HT1080 (cell line): ENCODE results near the gene HDHD2. TPM values are rescaled to one million over a fixed set of nuclear protein-coding genes. Genes with fewer than 3 reads are reported as not detected.

ENCODE experiments used
- DNase-seq: peaks from one replicate; pipeline ENCODE4 v3.0.0-alpha.2; 2015; ENCODE audit warnings: low read depth
- total RNA-seq: library from RNA; depleted of rRNA; stranded (reverse); fragments of >200 nt; shearing (Covaris generic); gene quantifications from 2 replicates; pipeline ENCODE4 v1.2.3, GENCODE V29; 2014

HDHD2 gene
- total RNA-seq, 1 experiment from 2014 or later, result 20.3 TPM

DNA sequence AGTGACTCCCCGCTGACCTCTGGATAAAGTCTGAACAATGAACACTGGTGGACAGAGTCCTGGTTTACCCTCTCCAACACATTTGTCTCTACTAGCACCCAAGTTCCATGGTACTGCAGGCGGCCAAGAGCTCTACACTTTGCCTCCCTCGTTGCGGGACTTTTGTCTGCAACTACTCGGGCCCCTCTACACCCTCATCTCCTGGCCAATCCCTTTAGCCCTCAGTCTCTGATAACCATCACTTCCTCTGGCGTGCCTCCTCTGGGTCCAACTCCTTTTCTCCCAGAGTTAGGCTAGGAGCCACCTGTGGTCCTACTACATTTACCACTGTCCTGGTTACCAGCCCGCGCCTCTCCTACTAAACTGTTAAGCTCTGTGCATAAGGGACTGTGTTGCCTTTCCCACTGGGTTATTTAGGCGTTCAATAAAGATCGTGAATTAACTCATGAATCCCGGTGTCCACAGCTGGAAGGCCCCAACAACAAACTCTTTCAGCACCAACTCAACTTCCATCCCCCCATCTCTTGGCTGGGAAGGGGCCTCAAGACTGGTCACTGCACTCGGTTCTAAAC is 757 bp downstream of the HDHD2 start:
- DNase-seq, result no peak

DNA sequence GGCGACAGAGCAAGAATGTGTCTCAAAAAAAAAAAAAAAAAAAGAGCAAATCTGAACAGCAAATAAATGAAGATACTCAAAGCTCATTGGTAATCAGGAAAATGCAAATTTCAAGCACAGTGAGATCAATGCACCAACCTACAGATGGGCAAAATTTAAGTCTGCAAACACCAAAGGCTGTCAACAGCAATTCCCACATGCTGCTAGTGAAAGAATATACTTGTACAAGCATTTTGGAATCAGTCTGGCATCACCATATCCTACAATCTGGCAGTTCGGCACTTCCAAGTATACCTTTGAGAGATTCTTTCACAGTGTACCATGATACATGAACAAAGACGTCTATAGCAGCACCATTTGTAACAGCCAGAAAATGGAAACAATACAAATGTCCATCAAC is 4.1 kb downstream of the HDHD2 start:
- no peak for DNase-seq

DNA sequence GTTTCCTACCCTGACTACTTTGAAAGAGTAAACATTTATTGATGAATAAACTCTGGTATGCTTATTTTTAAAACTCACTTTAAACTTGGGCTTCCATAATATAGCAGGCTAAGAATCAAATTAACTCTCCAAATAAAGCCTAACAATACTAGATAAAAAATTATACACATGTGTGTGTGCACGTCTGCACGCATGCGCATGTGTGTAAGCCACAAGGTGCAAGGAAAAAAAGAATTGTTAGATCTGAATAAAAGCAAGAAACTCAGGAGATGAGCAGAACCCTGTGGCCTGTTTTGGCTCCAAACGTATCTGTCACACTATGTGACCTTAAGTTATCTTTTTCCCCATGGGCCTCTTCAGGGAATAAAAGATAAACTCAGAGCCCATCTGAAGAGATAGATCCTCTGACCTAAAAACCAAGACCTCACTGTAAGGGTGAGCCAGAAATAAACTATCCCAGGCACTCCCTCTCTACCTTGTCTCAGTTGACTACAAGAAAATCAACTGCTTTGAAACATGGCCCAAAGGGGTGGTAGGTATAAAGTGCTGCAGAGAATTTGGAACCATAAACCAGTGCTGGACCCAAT is 6.3 kb downstream of the HDHD2 start:
- no peak for DNase-seq

DNA sequence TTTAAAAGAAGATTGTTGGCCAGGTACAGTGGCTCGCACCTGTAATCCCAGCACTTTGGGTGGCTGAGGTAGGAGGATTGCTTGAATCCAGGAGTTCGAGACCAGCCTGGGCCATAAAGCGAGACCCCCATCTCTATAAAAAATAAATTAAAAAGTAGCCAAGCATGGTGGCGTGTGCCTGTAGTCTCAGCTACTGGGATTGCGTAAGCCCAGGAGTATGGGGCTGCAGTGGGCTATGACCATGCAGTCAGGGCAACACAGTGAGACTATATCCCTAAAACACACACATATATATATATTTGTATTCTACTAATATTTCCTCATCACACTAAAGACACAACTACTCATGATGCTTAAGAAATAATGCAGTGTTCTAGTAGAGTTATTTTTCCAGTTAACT is 7.1 kb downstream of the HDHD2 start:
- no peak for DNase-seq

DNA sequence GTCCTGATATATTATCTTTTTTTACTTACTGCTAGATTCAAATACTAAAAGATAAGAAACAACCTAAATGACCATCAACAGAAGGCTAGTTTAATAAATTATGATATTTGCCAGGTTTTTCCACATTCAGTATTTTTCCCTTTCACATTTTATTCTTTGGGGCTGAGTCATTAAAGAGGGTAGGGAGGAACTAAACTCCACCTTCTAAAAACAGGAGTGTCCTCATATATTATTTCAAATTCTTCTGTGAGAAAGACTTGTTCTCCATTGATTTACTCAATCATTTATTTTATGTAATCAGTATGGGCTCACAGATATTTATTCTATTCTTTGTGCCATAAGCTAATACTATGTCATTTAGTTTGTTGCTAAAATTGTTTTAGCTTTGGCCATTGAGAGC is 9.0 kb downstream of the HDHD2 start:
- no peak for DNase-seq

DNA sequence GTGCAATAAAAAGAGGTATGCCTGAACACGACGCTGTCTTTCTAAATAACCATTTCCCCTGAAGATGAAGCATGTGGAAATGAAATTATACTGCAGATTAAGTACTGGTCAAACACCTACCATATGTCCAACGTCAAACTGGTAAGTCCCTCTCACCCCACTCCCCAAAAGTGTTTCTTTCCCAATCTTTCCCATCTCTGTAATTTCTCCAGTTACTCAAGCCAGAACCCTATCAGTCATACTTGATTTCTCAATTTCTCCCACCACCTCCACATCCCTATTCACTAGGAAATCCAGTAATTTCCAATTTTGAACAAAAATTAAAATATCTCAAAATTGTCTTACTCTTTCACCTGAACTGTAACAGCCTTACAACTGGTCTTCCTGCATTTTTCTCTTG is 29.2 kb downstream of the HDHD2 start:
- no peak for DNase-seq

DNA sequence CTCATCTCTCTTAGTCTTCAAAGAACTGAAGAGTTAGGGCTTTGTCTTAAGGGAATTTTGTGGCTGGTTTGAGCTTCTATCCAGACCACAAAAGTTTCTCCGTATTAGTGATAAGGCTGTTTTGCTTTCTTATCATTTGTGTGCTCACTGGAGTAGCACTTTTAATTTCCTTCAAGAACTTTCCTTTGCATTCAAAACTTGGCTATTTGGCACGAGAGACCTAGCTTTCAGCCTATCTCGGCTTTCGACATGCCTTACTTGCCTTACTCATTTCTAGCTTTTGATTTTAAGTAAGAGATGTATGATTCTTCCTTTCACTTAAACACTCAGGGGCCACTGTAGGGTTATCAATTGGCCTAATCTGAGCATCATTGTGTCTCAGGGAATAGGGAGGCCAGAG is 29.9 kb downstream of the HDHD2 start:
- DNase-seq, result no peak

DNA sequence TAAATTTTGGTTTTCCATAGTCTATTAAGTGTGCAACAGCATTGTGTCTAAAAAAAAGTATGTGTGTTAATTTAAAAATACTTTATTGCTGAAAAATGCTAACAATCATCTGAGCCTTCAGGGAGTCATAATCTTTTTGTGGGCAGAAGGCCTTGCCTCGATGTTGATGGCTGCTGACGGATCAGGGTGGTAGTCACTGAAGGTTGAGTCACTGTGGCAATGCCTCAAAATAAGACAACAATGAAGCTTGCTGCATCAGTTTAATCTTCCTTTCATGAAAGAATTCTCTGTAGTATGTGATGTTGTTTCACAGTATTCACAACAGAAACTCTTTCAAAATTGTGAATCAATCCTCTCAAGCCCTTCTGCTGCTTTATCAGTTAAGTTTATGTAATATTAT is 31.3 kb downstream of the HDHD2 start:
- no peak for DNase-seq

DNA sequence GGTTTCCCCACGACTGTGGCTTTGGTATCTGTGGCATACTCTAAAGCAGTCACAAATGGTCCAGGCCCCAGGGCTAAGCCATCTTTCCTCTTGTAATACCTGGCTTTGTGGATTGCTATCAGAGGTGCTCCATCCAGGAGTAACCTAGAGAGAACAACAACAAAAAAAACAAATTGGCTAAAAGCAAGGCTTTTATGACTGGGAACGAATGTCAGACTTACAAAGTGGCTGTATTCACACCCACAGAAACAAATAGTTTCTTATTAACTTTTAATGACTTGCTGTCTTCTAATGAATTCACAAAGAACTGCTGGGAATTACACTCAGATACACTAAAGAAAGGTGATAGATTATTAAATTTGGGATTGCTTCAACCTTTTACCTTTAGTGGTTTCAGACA is 35.1 kb downstream of the HDHD2 start:
- DNase-seq, result no peak

DNA sequence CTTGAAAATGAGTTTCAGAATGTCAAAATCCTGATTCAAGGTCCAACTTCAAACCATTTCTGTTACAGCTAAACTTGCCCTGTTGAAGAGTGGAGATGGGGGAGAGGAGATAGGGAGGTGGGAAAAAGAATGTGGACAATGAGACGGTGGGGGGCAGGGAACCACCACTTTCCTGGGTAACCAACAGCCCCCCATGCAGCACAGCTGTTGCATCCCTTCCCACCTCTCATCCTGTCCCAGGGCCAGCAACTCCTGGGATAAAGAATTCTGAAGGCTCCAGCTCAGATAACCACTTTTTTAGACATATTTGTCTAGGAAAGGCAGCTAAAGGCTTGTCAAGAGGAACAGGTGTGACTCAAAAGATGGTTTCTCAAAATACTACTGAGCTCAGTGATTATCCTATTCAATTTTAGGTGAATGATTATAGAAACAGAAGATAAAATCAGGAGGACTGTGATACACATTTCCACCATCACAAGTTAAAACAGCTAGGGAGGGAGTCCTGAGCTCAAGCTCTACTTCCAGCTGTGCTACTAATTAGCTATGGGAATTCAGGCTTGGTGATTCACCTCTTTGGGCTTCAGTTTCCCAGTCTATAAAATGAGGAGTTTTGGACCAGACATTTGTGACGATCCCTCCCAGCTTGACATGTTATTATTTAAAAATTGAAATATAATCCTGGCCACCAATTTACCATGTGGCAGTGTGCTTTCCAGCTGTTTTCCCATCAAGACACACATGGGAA is 36.3 kb downstream of the HDHD2 start:
- DNase-seq, result no peak

DNA sequence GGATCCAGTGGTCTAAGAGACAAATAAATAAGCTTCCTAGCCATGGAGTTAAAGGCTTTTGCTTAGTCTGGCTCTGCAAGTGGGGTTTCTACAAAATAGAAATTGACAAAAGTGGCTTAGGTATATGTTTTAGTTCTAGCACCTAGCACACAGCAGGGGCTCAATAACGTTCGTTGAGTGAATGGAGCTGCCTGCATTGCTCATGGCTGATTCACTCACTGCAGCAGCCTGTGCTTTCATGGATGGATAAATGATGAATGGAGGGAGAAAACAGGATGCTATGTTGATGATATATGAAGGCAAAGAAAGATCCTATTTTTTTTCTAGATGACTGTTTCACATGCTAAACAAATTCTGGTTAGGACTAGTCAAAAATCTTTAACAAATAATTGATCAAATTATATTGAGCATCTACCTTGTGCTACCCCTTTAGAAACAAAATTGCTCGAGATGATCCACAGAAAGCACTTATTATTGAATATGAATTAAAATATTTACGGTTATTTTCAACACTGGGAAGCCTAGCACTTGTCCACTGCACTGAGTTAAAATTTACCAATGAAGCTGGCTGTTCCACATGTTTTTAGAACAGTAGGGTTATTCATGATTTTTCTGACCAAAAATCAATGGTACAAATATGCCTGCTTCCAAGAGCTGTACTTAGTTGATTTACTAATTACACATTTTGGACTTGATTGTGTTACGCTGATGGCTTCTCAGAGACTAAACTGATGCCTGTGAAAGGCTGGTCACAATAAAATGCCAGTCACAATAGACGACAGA is 39.6 kb downstream of the HDHD2 start:
- DNase-seq, result no peak

DNA sequence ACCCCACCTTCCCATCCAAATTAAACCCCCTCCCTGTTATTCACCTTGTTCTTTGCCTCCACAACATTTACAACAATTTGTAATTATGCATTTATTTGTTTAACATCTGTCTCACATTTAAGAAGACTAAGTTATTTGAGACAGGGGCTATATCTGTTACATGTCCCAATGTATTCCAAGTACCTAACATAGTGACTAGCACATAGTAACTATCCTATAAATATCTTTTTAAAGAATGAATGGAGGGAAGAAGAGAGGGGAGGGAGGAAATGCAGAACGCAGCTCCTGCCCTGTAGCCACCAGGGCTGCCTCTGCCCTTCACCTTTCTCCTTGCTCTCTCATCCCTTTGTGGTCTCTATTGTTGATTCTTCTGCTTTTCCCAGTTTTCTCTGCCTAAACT is 40.6 kb downstream of the HDHD2 start:
- DNase-seq, result no peak

DNA sequence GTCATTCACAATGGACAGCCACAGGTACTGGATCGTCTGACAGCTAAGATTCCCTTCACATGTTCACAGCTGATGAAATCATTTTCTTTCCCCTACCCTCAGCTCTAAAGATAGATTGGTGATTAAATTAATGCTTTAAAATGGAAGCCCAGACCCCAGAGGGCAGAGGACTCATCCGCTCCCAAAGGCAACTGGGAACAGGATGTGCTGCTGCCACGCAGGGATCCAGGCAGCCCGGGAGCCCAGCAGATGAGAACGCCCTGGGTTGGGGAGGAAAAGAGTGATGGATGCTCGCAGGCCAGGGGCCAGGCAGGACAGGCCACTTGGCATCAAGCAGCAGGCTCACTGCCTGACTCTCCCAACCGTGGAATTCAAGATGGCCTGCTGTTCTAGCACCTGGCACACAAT is 41.3 kb downstream of the HDHD2 start:
- DNase-seq, result no peak

DNA sequence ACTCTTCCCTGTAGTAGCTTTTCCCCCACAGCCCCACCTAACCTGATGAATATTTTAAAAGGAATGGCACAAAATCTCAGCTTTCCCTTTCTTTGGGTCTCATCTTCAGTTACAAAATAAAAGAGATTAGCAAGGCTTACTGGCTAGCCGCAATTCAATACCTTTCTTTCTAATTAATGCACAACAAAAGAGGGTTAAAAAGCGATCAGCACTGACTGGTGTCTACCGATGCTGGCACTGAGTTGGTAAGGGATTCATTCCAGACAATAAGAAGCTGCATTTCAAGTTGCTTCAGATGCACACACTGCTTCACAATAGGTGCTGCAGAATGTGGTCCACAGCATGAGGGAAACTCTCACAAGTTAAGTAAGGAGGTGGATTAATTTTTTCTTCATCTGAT is 41.9 kb downstream of the HDHD2 start:
- no peak for DNase-seq

DNA sequence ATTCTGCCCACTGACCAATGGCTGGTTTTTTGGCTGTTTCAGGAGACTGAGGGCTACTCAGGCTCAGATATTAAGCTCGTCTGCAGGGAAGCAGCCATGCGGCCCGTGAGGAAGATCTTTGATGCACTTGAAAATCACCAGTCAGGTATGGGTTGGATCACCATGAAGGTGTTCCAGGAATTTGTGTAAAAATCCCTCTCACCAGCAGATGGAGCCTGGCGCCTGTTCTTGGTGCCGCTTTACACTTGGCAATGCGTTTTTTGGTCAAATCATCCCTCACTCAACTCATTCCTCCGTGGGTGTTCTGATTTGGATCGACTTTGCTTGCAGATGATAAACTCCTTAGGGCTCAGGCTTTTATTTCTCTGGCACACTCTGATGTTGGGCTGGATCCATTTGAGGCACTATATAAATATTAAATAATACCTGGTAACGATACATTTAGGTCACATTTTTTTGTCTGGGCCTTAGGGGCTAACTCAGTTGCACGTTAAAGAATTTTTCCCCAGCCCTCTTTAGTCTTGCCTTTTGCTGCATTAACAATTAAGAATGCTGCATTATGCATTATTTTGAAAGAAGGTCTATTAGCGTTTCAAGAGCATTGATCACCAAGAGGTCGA is 50.0 kb downstream of the HDHD2 start:
- peak; percentile 39 for DNase-seq

DNA sequence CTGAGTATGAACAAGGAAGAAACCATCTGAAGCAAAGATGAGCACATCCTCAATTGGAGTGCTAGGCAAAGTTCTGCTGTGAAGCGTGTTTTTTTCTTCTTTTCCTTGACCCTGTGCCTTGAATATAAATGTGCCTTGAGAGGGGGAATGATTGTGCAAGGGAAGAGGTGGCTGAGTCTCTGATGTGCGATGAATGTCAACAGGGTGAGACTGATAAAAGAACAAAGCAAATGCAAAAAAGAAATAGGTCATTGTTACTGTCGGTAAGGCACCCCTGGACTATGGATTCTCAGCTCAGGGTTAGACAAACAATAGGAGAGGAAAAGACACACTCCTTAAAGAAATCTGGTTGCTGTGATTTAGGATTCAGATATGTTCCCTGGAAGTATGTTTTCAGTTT is 54.5 kb downstream of the HDHD2 start:
- no peak for DNase-seq

DNA sequence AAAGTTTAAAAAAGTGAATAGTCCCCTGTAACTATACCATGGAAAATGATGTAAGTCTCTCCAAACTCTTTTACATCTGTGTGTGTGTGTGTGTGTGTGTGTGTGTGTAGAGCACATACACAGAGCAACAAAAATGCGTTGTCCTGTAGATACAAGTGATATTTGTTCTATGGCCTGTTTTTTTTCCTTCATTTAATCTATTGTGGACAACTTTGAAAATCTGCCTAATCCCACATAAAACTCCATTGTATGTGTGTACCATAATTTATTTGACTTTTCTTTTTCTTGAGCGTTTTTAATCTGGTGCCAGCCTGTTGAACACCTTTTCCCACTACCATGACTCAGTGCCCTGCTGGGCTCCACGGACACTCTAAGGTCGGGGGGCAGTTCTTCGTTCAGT is 62.6 kb downstream of the HDHD2 start:
- DNase-seq, result no peak

DNA sequence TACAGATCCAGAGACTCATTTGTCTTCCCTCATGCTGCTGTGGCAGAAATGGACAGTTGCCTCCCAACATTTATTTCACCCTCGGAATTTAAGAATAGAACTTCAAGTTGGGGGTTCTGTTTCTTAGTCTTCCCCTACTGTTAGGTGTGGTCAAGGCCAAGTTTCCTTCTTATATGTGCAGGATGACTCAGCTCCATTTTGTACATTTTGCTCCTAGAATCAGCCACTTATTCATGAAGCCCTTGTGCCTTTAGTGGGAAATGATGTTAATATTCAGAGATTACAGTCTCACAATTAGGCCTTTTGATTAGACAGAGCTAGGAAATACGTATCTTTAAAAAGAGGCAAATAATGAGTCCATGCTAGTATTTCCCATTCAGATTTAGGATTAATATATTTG is 68.7 kb downstream of the HDHD2 start:
- DNase-seq, result peak; percentile 23

DNA sequence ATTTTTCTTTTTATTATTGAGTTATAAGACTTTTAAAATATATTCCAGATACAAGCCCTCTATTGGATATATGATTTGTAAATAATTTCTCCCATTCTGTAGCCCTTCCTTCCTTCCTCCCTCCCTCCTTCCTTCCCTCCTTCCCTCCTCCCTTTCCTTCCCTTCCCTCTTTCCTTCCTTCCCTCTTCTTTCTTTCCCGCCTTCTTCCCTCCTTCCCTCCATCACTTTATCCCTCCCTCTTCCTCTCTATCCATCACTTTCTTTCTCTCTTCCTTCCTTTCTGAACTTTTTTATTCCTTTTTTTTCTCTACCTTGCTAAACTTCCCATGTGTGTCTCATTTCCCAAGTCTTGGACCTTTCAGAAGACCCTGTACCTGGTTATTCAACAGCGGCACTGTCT is 69.4 kb downstream of the HDHD2 start:
- DNase-seq, result no peak

DNA sequence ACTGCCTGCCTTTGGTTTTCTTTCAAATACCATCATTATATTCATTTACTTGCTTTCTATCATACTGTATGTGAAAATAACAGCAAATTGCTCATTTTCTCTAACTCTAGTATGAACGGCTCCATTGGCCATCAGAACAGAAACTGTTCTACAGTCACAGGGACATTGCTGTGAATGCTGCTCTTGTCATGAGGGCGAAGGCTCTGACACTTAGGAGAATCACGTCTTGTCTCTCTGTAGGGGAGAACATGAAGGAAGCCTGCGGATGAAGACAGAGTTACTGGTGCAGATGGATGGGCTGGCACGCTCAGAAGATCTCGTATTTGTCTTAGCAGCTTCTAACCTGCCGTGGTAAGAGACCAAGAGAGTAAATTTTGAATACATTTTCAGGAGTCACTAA is 73.2 kb downstream of the HDHD2 start:
- DNase-seq, result no peak

DNA sequence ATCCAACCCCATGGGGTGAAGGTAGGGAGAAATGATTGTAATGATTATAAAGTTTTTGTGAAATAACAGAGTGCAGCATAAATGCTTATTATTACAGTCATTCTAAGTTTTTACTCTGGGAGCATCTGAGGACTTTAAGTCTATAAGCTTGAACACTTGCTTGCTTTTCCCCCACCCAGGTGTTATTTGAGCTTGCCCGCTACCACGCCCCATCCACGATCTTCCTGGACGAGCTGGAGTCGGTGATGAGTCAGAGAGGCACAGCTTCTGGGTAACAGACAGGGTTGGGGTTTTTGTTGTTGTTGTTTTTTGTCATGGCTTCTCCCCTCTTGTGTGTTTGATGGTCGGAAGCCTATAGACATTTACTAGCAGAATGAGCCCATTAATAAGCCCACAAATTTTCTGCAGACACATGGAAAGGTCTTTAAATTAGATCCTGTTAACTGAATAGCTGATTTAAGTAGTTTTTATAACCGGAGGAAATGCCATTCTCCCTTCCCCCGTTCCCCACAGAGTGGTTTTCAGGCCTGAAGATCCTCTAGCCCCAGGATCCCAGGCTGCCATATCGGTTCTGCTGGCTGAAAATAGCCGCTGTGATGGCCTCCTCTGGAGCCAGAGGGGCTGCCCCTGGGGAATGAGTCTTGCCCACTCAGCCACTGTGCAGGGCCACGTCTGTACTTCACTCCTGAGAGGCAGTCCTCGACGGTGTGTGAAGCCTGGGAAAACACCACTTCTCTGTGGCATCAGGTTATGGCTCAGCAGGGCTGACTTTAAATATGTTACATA is 75.0 kb downstream of the HDHD2 start:
- DNase-seq, result peak; percentile 68
